K562 (cell line): ENCODE data around the gene MASP1. TPM values are rescaled to one million over a fixed set of nuclear protein-coding genes. Genes with fewer than 3 reads are reported as not detected.

Source experiments
- ATF3 ChIP-seq, 2 experiments: fragments of 450-650 bp in 1 of 2; sonication (generic) in 1 of 2; formaldehyde crosslinking in 1 of 2; IDR thresholded peaks in 1 of 2; conservative IDR thresholded peaks in 1 of 2; 2 replicates each; pipeline versions ENCODE4 v1.6.1 to v1.8.1; 2016 to 2023; ENCODE audit warnings: mild to moderate bottlenecking in 2 of 2, moderate library complexity in 2 of 2, inconsistent platforms in 1 of 2, missing genetic modification reagents in 1 of 2
- CHAMP1 ChIP-seq: fragments of 450-650 bp; IDR thresholded peaks from 2 replicates; pipeline ENCODE4 v1.6.1; 2016; ENCODE audit warnings: mild to moderate bottlenecking
- CHD1 ChIP-seq: fragments of 200-600 bp; sonication (generic); IDR thresholded peaks from one replicate; pipeline ENCODE4 v1.6.1; 2012; ENCODE audit warnings: mild to moderate bottlenecking, moderate library complexity, low read length, inconsistent platforms
- FOXO4 ChIP-seq: fragments of 450-650 bp; formaldehyde crosslinking; IDR thresholded peaks from 2 replicates; pipeline ENCODE4 v1.4.0; 2020; ENCODE audit warnings: mild to moderate bottlenecking, moderate library complexity
- MYBL2 ChIP-seq, 2 experiments: fragments of 450-650 bp in 1 of 2; sonication (generic) in 1 of 2; formaldehyde crosslinking in 1 of 2; IDR thresholded peaks; 2 replicates each; pipeline versions ENCODE4 v1.6.1 to v1.8.1; 2017 to 2022; ENCODE audit warnings: borderline replicate concordance in 1 of 2, inconsistent platforms in 1 of 2, low read depth in 1 of 2, mild to moderate bottlenecking in 1 of 2, missing genetic modification reagents in 1 of 2, moderate library complexity in 1 of 2
- RUNX1 ChIP-seq: sonication (generic); IDR thresholded peaks from 2 replicates; pipeline ENCODE4 v1.6.1; 2016; ENCODE audit warnings: antibody characterized with exemption, low read depth
- ZBTB40 ChIP-seq, 2 experiments: fragments of 450-650 bp in 1 of 2; sonication (generic) in 1 of 2; formaldehyde crosslinking in 1 of 2; IDR thresholded peaks; 2 replicates each; pipeline versions ENCODE4 v1.7.1 to v1.9.0; 2016 to 2022; ENCODE audit warnings: inconsistent platforms in 1 of 2, mild to moderate bottlenecking in 1 of 2, missing genetic modification reagents in 1 of 2
- ZFX ChIP-seq: sonication (generic); formaldehyde crosslinking; IDR thresholded peaks from 2 replicates; pipeline ENCODE4 v1.8.0; 2022; ENCODE audit warnings: mild to moderate bottlenecking, missing genetic modification reagents, moderate library complexity
- ZNF449 ChIP-seq: fragments of 250-450 bp; sonication (Bioruptor Pico); IDR thresholded peaks from 2 replicates; pipeline ENCODE4 v1.8.0; 2022; ENCODE audit warnings: moderate library complexity, mild to moderate bottlenecking, inconsistent platforms
- polyA plus RNA-seq, 8 experiments: library from polyadenylated mRNA; depleted of rRNA in 4 of 8; stranded (reverse) in 5 of 8; unstranded in 3 of 8; fragments of >200 nt; fragmentation: Nextera tagmentation in 2 of 8; fragmentation: Illumina TruSeq in 1 of 8; extraction: Ambion mirVana in 2 of 8; extraction: Trizol in 1 of 8; gene quantifications; 2 replicates each; pipeline versions ENCODE4 v1.2.1 to v1.2.3, GENCODE V29; 2011 to 2014; ENCODE audit warnings: inconsistent platforms in 1 of 8, missing spikeins in 1 of 8
- total RNA-seq, 7 experiments: library from RNA; depleted of rRNA in 6 of 7; stranded (reverse); fragments of >200 nt in 6 of 7; fragmentation: Illumina TruSeq in 2 of 7; extraction: Trizol in 2 of 7; gene quantifications; 2 replicates each; pipeline versions ENCODE4 v1.2.1 to v1.2.3, GENCODE V29; 2011 to 2021; ENCODE audit warnings: low replicate concordance in 1 of 7

The MASP1 gene
- total and polyA plus RNA-seq, 9 of the 15 experiments (the other 6 are each of a cell fraction or from before 2014, with no cell fraction given), result 0.03 to 0.24 (median 0.20) TPM; not detected in 3

- TF ChIP-seq ATF3 (IDR thresholded peaks at IDR 0.05), result peak; percentile 98
- no peak for TF ChIP-seq ATF3 (CRISPR knock-in tag; conservative IDR thresholded peaks at IDR 0.05)
- TF ChIP-seq CHD1, result no peak
- TF ChIP-seq MYBL2 (IDR thresholded peaks at IDR 0.05; ENCODE audit: low read depth), result no peak
- TF ChIP-seq MYBL2 (CRISPR knock-in tag; IDR thresholded peaks at IDR 0.05; ENCODE audit: borderline replicate concordance), result no peak
- TF ChIP-seq ZNF449 (CRISPR knock-in tag), result 0 out of 2 replicates have a peak, but pooled peaks have one; percentile 21
- no peak for TF ChIP-seq CHAMP1
- peak; percentile 78 for TF ChIP-seq ZBTB40 (IDR thresholded peaks at IDR 0.05)
- no peak for TF ChIP-seq ZBTB40 (CRISPR knock-in tag; IDR thresholded peaks at IDR 0.05)
- TF ChIP-seq FOXO4 (CRISPR knock-in tag), result no peak
- TF ChIP-seq ZFX (CRISPR knock-in tag), result no peak
- no peak for TF ChIP-seq RUNX1
Measured at GRCh38 chr3:187286467-187287059, 5.0 kb downstream of the MASP1 start (continued).
